HG02981 (cell line): Measurements from ENCODE around the gene MICALL2.

ENCODE experiments used
- ATAC-seq: cut with Tn5 transposase; IDR thresholded peaks from one replicate; pipeline ENCODE4 v1.9.1; 2021; ENCODE audit warnings: mild to moderate bottlenecking, moderate library complexity; ENCODE audit not compliant: unreplicated experiment

The MICALL2 gene

DNA sequence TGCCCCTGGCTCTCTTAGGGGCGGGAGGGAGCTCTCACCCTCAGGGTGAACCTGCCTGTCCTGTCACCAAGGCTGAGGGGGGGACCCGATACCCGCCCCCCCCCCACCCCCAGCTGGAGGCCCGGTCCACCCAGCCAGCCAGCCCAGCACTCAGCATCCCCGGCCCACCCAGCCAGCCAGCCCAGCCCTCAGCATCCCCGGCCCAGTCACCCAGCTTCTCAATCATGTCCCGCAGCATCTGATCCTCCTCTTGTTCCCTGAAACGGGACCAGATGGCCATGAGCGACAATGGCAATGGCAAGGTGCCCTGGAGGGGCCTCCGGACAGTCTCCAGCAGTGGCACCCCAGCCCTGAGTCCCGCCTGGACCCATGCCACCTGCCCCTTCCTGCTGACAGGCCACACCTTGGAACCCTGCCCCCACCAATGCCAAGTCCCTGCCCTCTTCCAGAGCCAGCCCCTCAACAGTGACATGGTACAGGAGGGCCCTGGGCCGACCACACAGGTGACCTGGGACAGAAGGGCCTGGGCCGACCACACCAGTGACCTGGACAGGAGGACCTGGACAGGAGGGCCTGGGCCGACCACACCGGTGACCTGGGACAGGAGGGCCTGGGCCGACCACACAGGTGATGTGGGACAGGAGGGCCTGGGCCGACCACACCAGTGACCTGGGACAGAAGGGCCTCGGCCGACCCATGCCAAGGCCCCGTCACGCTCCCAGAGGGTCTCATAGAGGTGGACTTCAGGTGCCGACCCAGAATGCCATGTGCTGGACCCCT, 24.2 kb downstream of the MICALL2 start:
- no peak for ATAC-seq

DNA sequence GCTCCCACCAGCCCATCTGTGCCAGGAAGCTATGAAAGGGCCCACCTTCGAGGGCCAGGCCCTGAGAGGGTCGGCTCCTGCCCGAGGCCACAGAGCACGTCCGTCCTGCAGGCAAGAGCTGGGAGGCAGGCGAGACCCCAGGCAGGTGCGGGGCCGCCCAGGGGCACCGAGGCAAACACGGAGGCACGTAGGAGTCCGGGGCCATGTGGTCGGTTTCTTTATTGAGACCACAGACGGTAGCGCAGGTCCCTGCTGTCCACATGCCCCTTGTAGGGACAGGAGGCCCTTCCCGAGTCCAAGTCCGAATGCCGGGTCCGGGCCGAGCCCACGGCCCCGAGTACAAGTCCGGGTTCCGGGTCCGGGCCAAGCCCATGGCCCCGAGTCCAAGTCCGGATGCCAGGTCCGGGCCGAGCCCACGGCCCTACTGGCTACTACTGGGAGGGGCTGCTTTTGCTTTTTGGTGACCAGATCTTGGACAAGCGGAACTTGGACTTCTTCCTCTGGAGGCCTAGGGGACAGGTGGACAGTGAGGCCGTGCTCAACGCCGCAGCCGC, 25.0 kb downstream of the MICALL2 start:
- ATAC-seq: no peak

DNA sequence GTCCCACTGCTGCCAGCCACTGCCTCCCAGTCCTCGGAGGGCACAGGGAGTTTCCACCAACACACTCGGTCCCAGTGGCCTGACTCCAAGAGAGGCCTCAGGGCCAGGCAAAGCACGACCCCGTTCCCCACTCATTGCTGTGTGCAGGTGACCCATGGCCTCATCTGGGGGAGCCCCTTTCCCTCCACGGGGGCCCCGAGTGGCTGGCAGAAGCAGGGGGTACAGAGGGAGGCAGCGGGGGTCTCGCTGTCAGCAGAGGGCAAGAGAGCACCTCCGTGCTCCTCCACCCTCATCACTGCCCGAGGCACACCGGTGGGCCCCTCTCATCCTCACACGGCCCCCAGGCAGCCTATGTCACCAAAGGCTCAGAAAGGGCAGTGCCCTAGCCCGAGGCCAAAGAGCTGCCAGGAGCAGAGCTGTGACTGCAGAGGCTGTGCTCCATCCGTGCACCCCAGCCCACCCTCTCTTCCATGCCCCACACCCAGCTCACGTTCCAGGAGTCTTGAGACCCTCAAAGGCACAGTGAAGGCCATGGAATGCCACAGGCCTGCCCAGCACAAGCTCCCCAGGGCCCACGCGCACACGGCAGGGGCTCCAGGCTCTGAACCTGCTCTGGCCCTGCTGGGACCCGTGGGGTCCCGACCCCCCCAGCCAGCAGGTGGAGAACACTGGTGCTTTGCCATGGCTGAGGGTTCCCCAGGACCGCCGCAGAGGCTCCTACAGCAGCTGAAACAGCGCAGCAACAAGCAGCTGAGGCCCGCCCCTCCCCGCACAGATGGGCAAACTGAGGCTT, 25.9 kb downstream of the MICALL2 start:
- ATAC-seq: no peak

GRCh38 chr7:1432411-1433082, 26.7 kb downstream of the MICALL2 start:
- ATAC-seq: no peak

GRCh38 chr7:1431634-1432380, 27.5 kb downstream of the MICALL2 start:
- no peak for ATAC-seq

DNA sequence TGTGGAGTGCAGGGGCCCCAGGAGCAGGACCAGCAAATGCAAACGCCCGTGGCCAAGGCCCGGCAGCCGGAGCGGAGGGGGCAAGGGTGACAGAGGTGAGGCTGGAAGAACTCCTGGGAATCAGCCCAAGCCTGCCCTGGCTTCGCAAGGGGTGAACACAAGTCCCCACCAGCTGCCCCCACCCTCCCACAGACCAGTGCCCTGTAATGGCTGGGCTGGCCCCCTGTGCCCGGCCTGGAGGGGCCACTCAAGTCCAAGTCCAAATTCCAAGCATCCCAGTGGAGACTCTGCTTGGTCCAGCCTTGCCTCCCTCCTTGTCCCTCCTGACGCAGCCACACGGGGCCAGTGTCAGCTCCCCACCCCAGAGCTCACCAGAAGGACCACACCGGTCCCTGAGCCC, 28.0 kb downstream of the MICALL2 start:
- ATAC-seq: no peak

- no peak for ATAC-seq
Observed at GRCh38 chr7:1430056-1430845, 29.0 kb downstream of the MICALL2 start.

DNA sequence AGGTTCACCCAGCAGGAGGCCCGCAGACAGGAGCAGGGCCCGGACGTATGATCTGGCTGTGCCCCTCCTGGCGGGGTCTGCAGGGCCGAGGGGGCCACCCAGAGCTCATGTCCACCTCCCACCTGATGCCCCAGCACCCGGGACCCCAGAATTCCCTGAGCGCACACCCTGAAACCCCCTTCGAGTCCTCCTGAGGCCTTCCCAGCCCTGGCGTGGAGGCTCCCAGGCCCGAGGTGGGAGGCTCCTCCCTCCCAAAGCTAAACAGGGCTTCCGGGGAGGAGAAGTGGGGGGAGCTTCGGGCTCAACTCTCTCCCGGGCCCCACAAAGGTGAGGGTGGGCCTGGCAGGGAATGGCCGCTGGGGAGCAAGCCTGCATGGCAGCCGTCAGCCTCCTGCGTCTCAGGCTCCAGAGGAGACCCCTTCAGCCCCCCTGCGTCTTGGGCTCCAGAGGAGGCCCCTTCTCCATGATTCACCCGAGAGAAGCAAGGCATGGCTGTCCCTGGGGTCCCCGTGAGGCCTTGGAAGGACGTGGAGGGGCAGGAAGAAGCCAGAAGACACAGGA, 30.2 kb downstream of the MICALL2 start:
- no peak for ATAC-seq

DNA sequence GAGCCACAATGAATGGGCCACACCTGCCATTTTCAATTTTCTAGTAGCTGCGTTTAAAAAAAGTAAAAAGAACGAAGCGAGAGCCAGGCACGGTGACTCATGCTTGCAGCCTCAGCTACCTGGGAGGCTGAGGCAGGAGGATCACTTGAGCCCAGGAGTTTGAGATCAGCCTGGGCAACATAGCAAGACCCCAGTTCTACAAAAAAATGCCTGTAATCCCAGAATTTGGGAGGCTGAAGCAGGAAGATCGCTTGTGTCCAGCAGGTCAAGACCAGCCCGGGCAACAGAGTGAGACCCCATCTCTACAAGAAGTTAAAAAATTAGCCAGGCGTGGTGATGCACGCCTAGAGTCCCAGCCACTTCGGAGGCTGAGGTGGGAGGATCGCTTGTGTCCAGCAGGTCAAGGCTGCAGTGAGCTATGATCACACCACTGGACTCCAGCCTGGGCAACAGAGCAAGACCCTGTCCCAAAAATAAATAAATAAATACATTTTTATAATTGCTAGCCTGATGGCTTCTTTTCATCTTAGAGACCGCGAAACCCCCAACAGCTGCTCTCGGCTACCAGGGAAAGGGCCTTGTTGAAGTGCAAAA, 32.1 kb downstream of the MICALL2 start:
- ATAC-seq: no peak

DNA sequence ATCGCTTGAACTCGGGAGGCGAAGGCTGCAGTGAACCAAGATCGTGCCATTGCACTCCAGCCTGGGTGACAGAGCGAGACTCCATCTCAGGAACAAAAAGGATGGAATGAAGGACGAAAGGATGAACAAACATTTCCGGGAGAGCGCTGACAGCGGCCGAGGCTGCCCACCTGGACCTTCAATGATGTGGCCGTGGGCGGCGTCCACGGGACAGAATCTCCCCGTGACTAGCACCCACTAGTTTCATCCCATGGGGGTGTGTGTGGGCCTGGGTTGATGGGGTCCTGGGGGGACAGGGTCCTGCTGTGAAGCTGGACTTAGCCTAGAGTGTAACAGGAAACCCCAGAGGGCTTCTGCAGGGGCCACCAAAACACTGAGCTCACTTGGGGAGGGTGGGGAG, 32.8 kb downstream of the MICALL2 start:
- ATAC-seq: no peak

DNA sequence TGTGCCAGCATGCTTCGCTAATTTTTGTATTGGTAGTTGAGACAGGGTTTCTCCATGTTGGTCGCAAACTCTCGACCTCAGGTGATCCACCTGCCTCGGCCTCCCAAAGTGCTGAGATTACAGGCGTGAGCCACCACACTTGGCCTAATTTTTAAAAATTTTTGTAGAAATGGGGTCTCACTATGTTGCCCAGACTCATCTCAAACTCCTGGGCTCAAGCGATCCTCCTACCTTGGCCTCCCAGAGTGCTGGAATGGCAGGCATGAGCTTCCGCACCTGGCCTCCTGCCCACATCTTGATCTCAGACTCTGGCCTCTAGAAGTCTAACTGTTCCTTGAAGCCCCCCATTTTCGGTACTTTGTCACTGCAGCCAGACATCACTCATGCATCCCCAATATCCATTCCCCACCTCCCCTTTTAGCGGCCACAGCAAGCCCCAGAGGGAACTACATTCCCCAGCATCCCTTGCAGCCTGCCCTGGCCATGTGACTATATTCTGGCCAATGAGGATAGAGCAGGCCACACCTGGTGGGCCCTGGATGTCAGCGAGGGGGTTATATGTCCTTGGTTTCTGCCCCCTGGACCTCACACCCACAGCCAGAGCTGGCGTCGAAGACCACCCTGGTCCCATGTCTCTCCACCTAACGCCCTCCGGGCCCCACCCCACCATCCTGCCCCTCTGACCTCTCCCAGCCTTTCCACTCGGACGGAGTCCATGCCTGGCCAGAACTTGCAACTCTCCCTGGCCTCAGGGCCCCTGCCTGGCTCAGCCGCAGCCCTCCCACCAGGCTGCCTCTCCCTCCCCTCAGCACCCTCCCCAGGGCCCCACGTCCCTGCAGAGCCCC, 33.8 kb downstream of the MICALL2 start:
- ATAC-seq: no peak

DNA sequence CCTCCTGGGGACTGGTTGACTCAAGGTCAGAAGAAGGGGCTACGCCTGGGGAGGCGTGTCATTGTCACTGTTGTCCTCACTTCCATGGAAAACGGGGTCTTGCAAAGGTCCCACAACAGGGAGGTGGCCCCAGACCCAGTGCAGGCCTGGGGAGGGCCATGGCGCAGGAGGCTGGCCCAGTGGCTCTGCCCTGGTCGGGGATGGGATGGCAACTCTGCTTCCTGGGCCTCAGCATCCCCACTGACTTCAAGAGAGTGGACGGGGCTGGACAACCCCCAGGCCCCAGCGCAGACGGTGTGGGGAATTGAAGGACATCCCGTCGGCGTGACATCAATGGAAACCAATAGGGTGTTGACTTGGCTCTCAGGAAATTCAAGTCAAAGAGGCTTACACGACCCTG, 35.2 kb downstream of the MICALL2 start:
- ATAC-seq: no peak

DNA sequence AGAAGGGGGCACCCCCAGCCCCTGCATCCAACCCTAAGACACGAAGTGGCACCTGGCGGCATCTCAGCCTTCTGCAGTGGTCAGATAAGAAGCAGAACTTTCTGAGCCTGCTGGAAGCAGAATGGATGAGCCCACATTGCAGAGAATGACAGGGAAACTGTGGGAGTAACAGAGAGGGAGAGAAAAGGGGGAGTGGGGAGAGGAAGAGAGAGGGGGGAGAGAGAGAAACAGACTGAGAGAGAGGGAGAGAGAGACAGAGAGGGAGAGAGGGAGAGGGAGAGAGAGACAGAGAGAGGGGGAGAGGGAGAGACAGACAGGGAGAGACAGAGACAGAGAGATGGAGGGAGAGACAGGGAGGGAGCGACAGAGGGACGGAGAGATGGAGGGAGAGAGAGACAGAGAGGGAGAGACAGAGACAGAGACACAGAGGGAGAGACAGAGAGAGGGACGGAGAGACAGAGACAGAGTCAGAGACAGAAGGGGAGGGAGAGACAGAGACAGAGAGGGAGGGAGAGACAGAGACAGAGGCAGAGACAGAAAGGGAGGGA, 35.9 kb downstream of the MICALL2 start:
- ATAC-seq: no peak

- ATAC-seq: no peak
Observed at GRCh38 chr7:1422512-1423263, 36.6 kb downstream of the MICALL2 start.

GRCh38 chr7:1421946-1422345, 37.3 kb downstream of the MICALL2 start:
- no peak for ATAC-seq

GRCh38 chr7:1421020-1421790, 38.1 kb downstream of the MICALL2 start:
- ATAC-seq: no peak

DNA sequence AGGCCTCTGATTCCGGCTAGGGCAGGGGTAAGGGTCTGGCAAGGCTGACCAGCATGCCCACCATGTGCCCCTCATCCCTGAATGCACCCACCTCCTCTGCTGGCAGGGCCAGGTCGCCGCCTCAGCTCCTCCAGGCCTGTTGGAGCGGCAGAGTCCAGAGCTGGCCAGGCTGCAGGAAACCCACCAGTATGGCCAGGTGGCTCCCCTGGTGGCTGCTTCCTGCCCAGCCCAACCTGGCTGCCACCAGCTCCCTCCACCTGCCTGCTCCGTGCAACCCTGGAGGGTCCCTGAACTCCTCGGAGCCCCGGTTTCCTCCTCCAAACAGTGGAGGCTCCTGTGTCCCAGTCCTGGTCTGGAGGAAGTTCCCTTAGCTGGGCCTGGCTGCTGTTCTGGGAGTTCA, 39.6 kb downstream of the MICALL2 start:
- ATAC-seq: no peak
